T-helper 9 cell (primary cell): ENCODE data around the gene PARVA.
"Not testable (repeated sequence)": the region's sequence is repeated elsewhere in the genome, so short reads cannot be mapped to it uniquely, and the experiment has no call there.

ENCODE experiments used
- DNase-seq: peaks from one replicate; pipeline ENCODE4 v3.0.0-alpha.2; 2020
- total RNA-seq, 2 donors: gene quantifications; one replicate each; lab custom pipeline; 2026; lab: John Stamatoyannopoulos, UW

Gene PARVA
- 0.70 to 2.9 reads per million in 2 donors for total RNA-seq

DNA sequence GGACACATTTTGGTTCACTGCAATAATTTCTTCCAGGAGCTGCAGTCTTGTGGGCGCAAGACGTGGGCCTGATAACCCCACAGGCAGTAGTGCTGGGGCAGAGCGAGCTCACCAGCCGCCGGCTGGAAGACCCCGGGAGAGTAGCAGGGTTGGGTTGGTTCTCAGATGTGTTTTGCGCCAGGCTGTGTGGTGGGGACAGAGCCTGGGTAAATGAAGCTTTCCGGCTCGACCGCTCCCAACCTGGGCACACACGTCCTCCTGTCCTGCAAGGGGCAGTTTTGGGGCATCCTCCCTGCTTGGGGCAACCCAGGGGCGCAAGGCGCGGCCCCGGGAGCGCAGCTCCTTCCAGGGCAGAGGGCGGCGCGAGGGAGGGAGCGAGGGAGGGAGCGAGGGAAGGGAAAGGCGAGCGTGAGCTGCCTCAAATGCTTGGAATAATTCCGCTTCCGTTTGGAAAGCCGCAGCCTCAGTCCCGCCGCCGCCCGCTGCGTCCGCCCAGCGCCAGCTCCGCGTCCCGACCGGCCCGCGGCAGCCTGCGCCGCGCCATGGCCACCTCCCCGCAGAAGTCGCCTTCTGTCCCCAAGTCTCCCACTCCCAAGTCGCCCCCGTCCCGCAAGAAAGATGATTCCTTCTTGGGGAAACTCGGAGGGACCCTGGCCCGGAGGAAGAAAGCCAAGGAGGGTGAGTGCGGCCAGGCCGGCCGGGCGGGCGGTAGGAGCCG, at the start of gene PARVA:
Gene PARVA, plus strand, starts transcription at position 466 of the 718 bp plus-strand sequence. Its CDS starts 77 bp downstream, at position 543.
- DNase-seq = no peak

- no peak for DNase-seq
Measured at GRCh38 chr11:12329169-12329568, 48.2 kb upstream of the PARVA start.

DNA sequence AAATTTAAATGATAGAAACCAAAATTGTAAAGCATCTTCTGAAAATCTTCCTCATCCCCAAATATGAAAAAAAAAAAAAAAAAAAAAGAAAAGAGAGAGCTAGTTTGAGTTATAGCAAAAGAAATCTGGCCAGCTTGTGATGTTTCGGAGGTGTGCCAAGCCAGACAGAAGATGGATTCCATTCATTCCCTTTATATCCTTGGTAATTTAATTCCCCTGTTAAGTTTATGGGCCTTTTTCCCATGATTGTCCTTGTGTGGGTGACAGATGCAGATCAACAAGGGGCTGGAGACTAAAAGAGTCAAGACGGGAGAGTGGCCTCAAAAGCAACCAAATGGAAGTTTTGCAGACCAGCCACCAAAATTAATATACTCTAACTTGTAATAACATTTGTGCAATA, 47.6 kb upstream of the PARVA start:
- DNase-seq = no peak

GRCh38 chr11:12330485-12331231, 46.7 kb upstream of the PARVA start:
- DNase-seq = no peak

- DNase-seq = peak; percentile 71
Measured at GRCh38 chr11:12331239-12331874, 46.0 kb upstream of the PARVA start.

- no peak for DNase-seq
Measured at GRCh38 chr11:12343526-12343925, 33.8 kb upstream of the PARVA start.

GRCh38 chr11:12353534-12353933, 23.8 kb upstream of the PARVA start:
- no peak for DNase-seq

GRCh38 chr11:12354750-12355545, 22.4 kb upstream of the PARVA start:
- no peak for DNase-seq

- no peak for DNase-seq
Measured at GRCh38 chr11:12356944-12357655, 20.3 kb upstream of the PARVA start.

DNA sequence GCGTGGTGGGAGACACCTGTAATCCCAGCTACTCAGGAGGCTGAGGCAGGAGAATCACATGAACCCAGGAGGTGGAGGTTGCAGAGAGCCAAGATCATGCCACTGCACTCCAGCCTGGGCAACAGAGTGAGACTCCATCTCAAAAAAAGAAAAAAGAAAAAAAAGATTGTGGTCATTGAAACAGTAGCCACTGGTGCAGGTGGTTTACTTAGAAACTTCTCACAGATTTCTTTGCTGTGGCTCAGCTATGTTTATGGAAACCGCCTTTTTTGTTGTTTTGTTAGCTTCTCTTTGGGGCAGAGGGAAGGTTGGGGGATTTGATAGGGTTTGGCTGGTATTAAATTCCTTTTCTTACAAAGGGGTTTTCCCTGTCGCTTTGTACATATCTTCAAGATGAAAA, 19.7 kb upstream of the PARVA start:
- DNase-seq = not testable (repeated sequence)

GRCh38 chr11:12358302-12359188, 18.8 kb upstream of the PARVA start:
- DNase-seq = no peak

GRCh38 chr11:12359761-12360160, 17.6 kb upstream of the PARVA start:
- DNase-seq = no peak

- DNase-seq = no peak
Measured at GRCh38 chr11:12361682-12362081, 15.7 kb upstream of the PARVA start.

- DNase-seq = no peak
Measured at GRCh38 chr11:12362857-12363256, 14.5 kb upstream of the PARVA start.

DNA sequence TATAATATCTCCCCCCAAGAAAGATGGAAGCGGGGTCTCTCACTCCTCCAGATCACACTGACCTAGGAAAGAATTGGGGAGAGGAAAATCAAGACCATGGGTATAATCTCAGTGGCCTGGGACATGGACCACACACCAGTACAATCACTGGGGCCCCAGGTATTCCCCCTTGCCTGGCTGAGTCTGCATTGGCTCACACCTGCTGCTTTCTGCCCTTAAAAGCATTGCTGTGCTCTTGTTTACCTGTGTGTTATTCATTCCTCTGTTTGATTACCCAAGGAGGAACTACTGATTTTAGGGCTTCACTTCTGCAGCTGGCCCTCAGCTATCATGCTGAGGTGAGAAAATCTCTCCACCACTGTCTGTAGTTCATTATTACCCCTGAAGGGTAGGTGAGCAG, 14.0 kb upstream of the PARVA start:
- DNase-seq = no peak

DNA sequence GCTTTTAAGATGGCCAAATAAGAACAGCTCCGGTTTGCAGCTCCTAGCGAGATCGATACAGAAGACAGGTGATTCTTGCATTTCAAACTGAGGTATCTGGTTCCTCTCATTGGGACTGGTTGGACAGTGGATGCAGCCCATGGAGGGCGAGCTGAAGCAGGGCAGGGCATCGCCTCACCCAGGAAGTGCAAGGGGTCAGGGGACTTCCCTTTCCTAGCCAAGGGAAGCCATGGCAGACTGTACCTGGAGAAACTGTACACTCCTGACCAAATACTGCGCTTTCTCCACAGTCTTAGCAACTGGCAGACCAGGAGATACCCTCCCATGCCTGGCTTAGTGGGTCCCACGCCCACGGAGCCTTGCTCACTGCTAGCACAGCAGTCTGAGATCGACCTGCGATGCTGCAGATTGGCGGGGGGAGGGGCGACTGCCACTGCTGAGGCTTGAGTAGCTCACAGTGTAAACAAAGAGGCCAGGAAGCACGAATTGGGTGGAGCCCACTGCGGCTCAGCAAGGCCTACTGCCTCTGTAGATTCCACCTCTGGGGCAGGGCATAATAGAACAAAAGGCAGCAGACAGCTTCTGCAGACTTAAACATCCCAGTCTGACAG, 11.3 kb upstream of the PARVA start:
- peak; percentile 32 for DNase-seq

DNA sequence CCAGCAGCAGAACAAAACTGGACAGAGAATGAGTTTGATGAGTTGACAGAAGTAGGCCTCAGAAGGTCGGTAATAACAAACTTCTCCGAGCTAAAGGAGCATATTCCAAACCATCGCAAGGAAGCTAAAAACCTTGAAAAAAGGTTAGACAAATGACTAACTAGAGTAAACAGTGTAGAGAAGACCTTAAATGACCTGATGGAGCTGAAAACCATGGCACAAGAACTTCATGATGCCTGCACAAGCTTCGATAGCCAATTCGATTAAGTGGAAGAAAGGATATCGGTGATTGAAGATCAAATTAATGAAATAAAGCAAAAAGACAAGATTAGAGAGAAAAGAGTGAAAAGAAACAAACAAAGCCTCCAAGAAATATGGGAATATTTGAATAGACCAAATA, 10.3 kb upstream of the PARVA start:
- not testable (repeated sequence) for DNase-seq

DNA sequence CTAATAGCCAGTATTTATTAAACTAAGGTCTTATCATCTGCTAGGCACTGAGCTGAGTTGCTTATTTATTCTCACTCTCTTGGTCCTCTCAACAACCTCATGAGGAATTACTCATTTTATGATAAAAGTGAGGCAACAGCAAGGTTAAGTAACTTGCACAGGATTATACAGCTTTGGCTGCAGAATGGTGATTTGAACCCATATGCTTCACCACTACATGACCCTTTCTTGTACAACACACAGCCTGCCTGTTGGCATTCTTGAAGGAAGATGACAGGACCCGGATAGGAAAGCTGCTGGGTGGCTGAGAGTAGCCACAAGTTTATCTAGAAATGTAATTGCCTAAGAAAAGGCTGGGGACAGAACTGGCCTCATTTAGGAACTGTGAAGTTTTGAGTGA, 5.3 kb upstream of the PARVA start:
- DNase-seq = no peak

GRCh38 chr11:12375720-12376119, 1.7 kb upstream of the PARVA start:
- no peak for DNase-seq

GRCh38 chr11:12376259-12377081, 901 bp upstream of the PARVA start:
- no peak for DNase-seq
